Occipital lobe (tissue), 2 donors: ENCODE data around the gene CDCA5. TPM values are rescaled to one million over a fixed set of nuclear protein-coding genes. Genes with fewer than 3 reads are reported as not detected.
A peak's percentile ranks its signal among the peaks of the same experiment; 100 is the strongest.

Experiments used
- DNase-seq: peaks from one replicate; lab custom pipeline; 2025; lab: John Stamatoyannopoulos, UW
- total RNA-seq: library from RNA; depleted of rRNA; stranded (reverse); fragments of >200 nt; gene quantifications from one replicate; pipeline ENCODE4 v1.2.3, GENCODE V29; 2014

The CDCA5 gene
- total RNA-seq, 1 donor from 2014 or later = 2.0 TPM

GRCh38 chr11:65107751-65108468 lies 24.1 kb upstream of the CDCA5 start:
- no peak for DNase-seq

- no peak for DNase-seq
Measured at GRCh38 chr11:65107078-65107477, 23.2 kb upstream of the CDCA5 start.

GRCh38 chr11:65104628-65105027 lies 20.8 kb upstream of the CDCA5 start:
- no peak for DNase-seq

GRCh38 chr11:65103476-65103875 lies 19.6 kb upstream of the CDCA5 start:
- DNase-seq = no peak

GRCh38 chr11:65102142-65103095 lies 18.6 kb upstream of the CDCA5 start:
- no peak for DNase-seq

GRCh38 chr11:65100674-65101350 lies 17.0 kb upstream of the CDCA5 start:
- DNase-seq = no peak

GRCh38 chr11:65096926-65097325 lies 13.1 kb upstream of the CDCA5 start:
- no peak for DNase-seq

GRCh38 chr11:65095974-65096806 lies 12.3 kb upstream of the CDCA5 start, which contains the start of gene VPS51:
Gene VPS51, plus strand, starts transcription at chr11:65096214. Its CDS starts 37 bp downstream, at chr11:65096251.
- peak; percentile 75 for DNase-seq

GRCh38 chr11:65095427-65095826 lies 11.6 kb upstream of the CDCA5 start:
- no peak for DNase-seq

- no peak for DNase-seq
Measured at GRCh38 chr11:65090628-65091027, 6.8 kb upstream of the CDCA5 start.

- no peak for DNase-seq
Measured at GRCh38 chr11:65089621-65090020, 5.8 kb upstream of the CDCA5 start.

- no peak for DNase-seq
Measured at GRCh38 chr11:65087827-65088226, 4.0 kb upstream of the CDCA5 start.

GRCh38 chr11:65087216-65087615 lies 3.4 kb upstream of the CDCA5 start:
- DNase-seq = no peak

- no peak for DNase-seq
Measured at GRCh38 chr11:65086809-65087208, 3.0 kb upstream of the CDCA5 start.

GRCh38 chr11:65085446-65085845 lies 1.6 kb upstream of the CDCA5 start:
- DNase-seq = no peak

- DNase-seq = no peak
Measured at GRCh38 chr11:65084598-65085375, 947 bp upstream of the CDCA5 start.

GRCh38 chr11:65083134-65083833 lies 556 bp downstream of the CDCA5 start:
- no peak for DNase-seq

- no peak for DNase-seq
Measured at GRCh38 chr11:65078786-65079342, 5.0 kb downstream of the CDCA5 start.

GRCh38 chr11:65078151-65078550 lies 5.7 kb downstream of the CDCA5 start:
- DNase-seq = no peak
